GM18519 (cell line): ENCODE measurements around the gene RETSAT.

Experiments
- ATAC-seq: cut with Tn5 transposase; IDR thresholded peaks from one replicate; pipeline ENCODE4 v1.9.1; 2021; ENCODE audit warnings: mild to moderate bottlenecking, moderate library complexity; ENCODE audit not compliant: unreplicated experiment, low FRiP score

The RETSAT gene

GRCh38 chr2:85312404-85312803, 41.9 kb downstream of the RETSAT start:
- ATAC-seq: no peak

- no peak for ATAC-seq
These were observed 44.0 kb downstream of the RETSAT start for GRCh38 chr2:85310330-85310729.

- no peak for ATAC-seq
These were observed 44.5 kb downstream of the RETSAT start for GRCh38 chr2:85309699-85310321.

- no peak for ATAC-seq
These were observed 45.3 kb downstream of the RETSAT start for GRCh38 chr2:85308896-85309555.

- ATAC-seq: no peak
These were observed 46.1 kb downstream of the RETSAT start for GRCh38 chr2:85308201-85308600.

GRCh38 chr2:85307527-85307897, 46.8 kb downstream of the RETSAT start:
- ATAC-seq: no peak

- no peak for ATAC-seq
These were observed 50.4 kb downstream of the RETSAT start for GRCh38 chr2:85303780-85304531.

- ATAC-seq: no peak
These were observed 52.2 kb downstream of the RETSAT start for GRCh38 chr2:85302121-85302520.
